ENCODE measurements around the gene STK4. TPM values are rescaled to one million over a fixed set of nuclear protein-coding genes. Genes with fewer than 3 reads are reported as not detected.

The STK4 gene
- total and polyA plus RNA-seq, 3 donors from 2014 or later: 24.9 to 42.7 (median 39.6) TPM

DNA sequence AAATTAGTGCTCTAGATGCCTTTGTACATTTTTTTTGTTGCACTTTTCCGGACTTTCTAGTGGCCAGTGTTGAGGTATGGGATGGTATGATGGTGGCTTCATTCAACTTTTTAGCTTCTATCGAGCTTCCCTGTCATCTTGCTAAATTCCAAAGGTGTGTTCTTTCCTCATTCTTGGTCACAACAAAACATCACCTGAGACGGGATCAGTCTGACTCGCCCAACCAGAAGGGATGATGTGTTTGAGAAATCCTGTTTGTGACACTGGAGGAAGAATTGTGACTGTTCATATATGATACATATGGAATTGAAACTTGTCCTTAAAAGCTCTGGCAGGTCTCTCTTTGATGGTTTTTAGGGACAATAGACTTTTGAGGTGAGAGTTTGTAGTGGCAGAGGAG is 100.8 kb downstream of the STK4 start:
- Histone ChIP-seq H3K36me3 (ENCODE audit: low read depth, missing control alignments) (no peaks in the 10 kb centered on the region), H3K4me1 (no peaks in the 10 kb centered on the region), H3K27me3 (no peaks in the 10 kb centered on the region), H3K9me3 (no peaks in the 10 kb centered on the region), H3K4me3 (no peak overlapping the region), H3K27ac (no peak overlapping the region)
- WGBS, 2 donors: 95 to 99% methylated on average over 4 of the region's 4 CpGs
- no peak for DNase-seq
- intact Hi-C loops (cut with DNase I; ENCODE audit: low total_unique reads): no loop called here
- no peak for TF ChIP-seq CTCF (IDR thresholded peaks at IDR 0.05)
- no peak for TF ChIP-seq POLR2A (IDR thresholded peaks at IDR 0.05)

DNA sequence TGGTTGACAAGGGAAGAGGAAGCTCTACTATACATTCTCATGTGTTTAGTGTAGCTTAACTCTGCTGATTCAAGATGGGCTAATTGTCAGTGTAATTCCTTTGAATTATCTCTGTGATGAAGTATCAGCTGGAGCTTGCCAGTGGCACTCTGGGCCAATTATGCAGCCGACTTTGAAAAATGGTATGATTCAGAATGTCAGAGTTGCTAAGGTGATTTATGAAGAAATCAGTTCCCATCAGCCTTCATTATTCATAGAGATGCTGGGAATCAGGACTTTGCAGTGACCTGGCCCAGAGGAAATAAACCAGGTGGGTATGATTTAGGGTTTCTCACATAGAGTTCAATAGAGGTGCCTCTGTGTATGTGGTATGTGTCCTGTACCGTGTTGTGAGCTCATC is 101.2 kb downstream of the STK4 start:
- TF ChIP-seq CTCF (IDR thresholded peaks at IDR 0.05) (no peak), POLR2A (IDR thresholded peaks at IDR 0.05) (no peak)
- intact Hi-C loops (cut with DNase I; ENCODE audit: low total_unique reads): no loop called here
- WGBS, 2 donors: 73 to 78% methylated on average over 2 of the region's 2 CpGs
- no peak overlapping the region for H3K27ac ChIP-seq
- no peak for DNase-seq
- H3K27me3 ChIP-seq: no peaks in the 10 kb centered on the region
- no peaks in the 10 kb centered on the region for H3K4me1 ChIP-seq
- H3K36me3 ChIP-seq (ENCODE audit: low read depth, missing control alignments): no peaks in the 10 kb centered on the region
- H3K9me3 ChIP-seq: no peaks in the 10 kb centered on the region
- H3K4me3 ChIP-seq: no peak overlapping the region

DNA sequence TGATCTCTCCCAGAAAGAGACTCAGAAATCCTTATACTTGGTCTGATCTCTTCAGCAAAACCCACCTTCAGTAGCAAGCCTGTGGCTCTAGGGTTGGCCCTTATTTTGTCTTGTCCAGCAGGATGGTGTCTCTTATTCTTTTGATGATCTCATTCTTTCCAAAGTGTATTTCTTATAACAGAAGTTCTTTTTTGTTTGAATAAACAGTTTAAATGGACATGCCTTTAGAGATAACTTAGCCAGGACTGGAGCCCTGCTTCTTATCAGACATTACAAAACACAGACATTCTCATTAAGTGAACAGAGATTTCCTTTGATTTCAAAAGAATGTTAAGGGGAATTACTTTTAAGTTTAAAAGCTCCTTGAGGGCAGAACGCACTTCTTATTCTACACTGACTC is 102.9 kb downstream of the STK4 start:
- no peak for DNase-seq
- intact Hi-C loops (cut with DNase I; ENCODE audit: low total_unique reads): no loop called here
- no peaks in the 10 kb centered on the region for H3K27me3 ChIP-seq
- TF ChIP-seq POLR2A (IDR thresholded peaks at IDR 0.05) (no peak), CTCF (IDR thresholded peaks at IDR 0.05) (no peak)
- no peak overlapping the region for H3K27ac ChIP-seq
- H3K4me1 ChIP-seq: no peaks in the 10 kb centered on the region
- H3K36me3 ChIP-seq (ENCODE audit: low read depth, missing control alignments): no peaks in the 10 kb centered on the region
- H3K9me3 ChIP-seq: no peaks in the 10 kb centered on the region
- H3K4me3 ChIP-seq: no peak overlapping the region
- 74 to 80% methylated on average over 1 of the region's 1 CpG for WGBS, 2 donors

- Histone ChIP-seq H3K36me3 (ENCODE audit: low read depth, missing control alignments) (no peaks in the 10 kb centered on the region), H3K27ac (no peak overlapping the region), H3K9me3 (no peaks in the 10 kb centered on the region), H3K4me1 (no peaks in the 10 kb centered on the region), H3K27me3 (no peaks in the 10 kb centered on the region), H3K4me3 (no peak overlapping the region)
- 96 to 99% methylated on average over 6 of the region's 6 CpGs for WGBS, 2 donors
- TF ChIP-seq POLR2A (IDR thresholded peaks at IDR 0.05): no peak
- no peak for TF ChIP-seq CTCF (IDR thresholded peaks at IDR 0.05)
- intact Hi-C loops (cut with DNase I; ENCODE audit: low total_unique reads): no loop called here
- no peak for DNase-seq
Measured at GRCh38 chr20:45070932-45071632, 104.8 kb downstream of the STK4 start.

DNA sequence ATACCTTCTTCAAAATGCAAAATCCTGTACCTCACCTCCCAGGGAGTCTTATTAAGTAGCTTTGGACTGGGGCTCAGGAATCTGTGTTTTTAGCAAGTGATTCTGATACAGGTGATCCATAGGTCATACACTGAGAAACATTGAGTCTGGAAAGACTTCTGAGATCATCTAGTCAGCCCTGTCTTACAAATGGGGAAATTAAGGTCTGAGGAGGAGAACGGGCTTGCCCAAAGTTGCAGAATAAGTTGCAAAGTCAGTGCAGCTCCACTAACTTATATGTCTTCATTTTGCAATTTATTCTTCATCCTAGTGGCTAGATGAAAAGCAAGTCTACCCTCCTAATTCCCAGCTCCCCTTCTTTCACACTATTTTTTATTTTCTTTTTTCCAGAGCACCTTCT is 105.8 kb downstream of the STK4 start:
- DNase-seq: no peak
- H3K9me3 ChIP-seq: no peaks in the 10 kb centered on the region
- H3K27me3 ChIP-seq: no peaks in the 10 kb centered on the region
- intact Hi-C loops (cut with DNase I; ENCODE audit: low total_unique reads): no loop called here
- H3K4me1 ChIP-seq: no peaks in the 10 kb centered on the region
- no peaks in the 10 kb centered on the region for H3K36me3 ChIP-seq (ENCODE audit: low read depth, missing control alignments)
- WGBS, 2 donors: 93 to 94% methylated on average over 1 of the region's 1 CpG
- no peak overlapping the region for H3K27ac ChIP-seq
- no peak for TF ChIP-seq POLR2A (IDR thresholded peaks at IDR 0.05)
- TF ChIP-seq CTCF (IDR thresholded peaks at IDR 0.05): no peak
- H3K4me3 ChIP-seq: no peak overlapping the region

Data from testis (tissue), 3 donors.